H1 (cell line): ENCODE results near the gene SYNGR4.

Experiments
- ATF3 ChIP-seq: IDR thresholded peaks from 2 replicates; pipeline ENCODE4 v1.6.1; 2011; ENCODE audit warnings: low read depth, mild to moderate bottlenecking, low read length; ENCODE audit not compliant: insufficient read depth
- CHD7 ChIP-seq: fragments of 300-600 bp; sonication (generic); IDR thresholded peaks from 2 replicates; pipeline ENCODE4 v1.7.1; 2012; ENCODE audit warnings: low read length, moderate library complexity, mild to moderate bottlenecking, inconsistent platforms; ENCODE audit not compliant: insufficient replicate concordance
- CTCF ChIP-seq, 3 experiments: IDR thresholded peaks; 1 replicate in 2 of 3; 2 replicates in 1 of 3; pipeline versions ENCODE4 v1.5.1 to v1.6.1; 2011; ENCODE audit warnings: low read length in 3 of 3, mild to moderate bottlenecking in 3 of 3, inconsistent platforms in 2 of 3, low read depth in 1 of 3, moderate library complexity in 1 of 3; ENCODE audit not compliant: insufficient read depth in 1 of 3; ENCODE audit errors: control extremely low read depth in 1 of 3
- EP300 ChIP-seq, 2 experiments: IDR thresholded peaks; 1 replicate in 1 of 2; 2 replicates in 1 of 2; pipeline ENCODE4 v1.6.1; 2011 to 2012; ENCODE audit warnings: low read depth in 2 of 2, low read length in 2 of 2, mild to moderate bottlenecking in 2 of 2, borderline replicate concordance in 1 of 2, inconsistent platforms in 1 of 2, moderate library complexity in 1 of 2
- EZH2 ChIP-seq: fragments of 200-600 bp; sonication (generic); IDR thresholded peaks from 2 replicates; pipeline ENCODE4 v1.7.1; 2012; ENCODE audit warnings: low read depth, mild to moderate bottlenecking, moderate library complexity, low read length, inconsistent platforms; ENCODE audit not compliant: severe bottlenecking
- KDM1A ChIP-seq: fragments of 200-600, 300-600 bp; sonication (generic); IDR thresholded peaks from 2 replicates; pipeline ENCODE4 v1.7.1; 2016; ENCODE audit warnings: mild to moderate bottlenecking, low read length, borderline replicate concordance
- POLR2A ChIP-seq, 2 experiments: IDR thresholded peaks; 1 replicate in 1 of 2; 2 replicates in 1 of 2; pipeline ENCODE4 v1.6.1; 2011; ENCODE audit warnings: low read depth in 2 of 2, low read length in 2 of 2, mild to moderate bottlenecking in 2 of 2; ENCODE audit errors: control extremely low read depth in 1 of 2
- POLR2AphosphoS5 ChIP-seq: IDR thresholded peaks from 2 replicates; pipeline ENCODE4 v1.6.1; 2011; ENCODE audit warnings: low read depth, low read length
- SIN3A ChIP-seq, 2 experiments: IDR thresholded peaks in 1 of 2; conservative IDR thresholded peaks in 1 of 2; 2 replicates each; pipeline ENCODE4 v1.6.1; 2011 to 2012; ENCODE audit warnings: low read length in 2 of 2, improper control_type of control experiment in 1 of 2, low read depth in 1 of 2, mild to moderate bottlenecking in 1 of 2
- TEAD4 ChIP-seq: IDR thresholded peaks from 2 replicates; pipeline ENCODE4 v1.6.1; 2012; ENCODE audit warnings: low read depth, low read length, inconsistent platforms, mixed read lengths
- ZNF274 ChIP-seq: IDR thresholded peaks from 2 replicates; pipeline ENCODE4 v1.7.0; 2012; ENCODE audit warnings: low read length, borderline replicate concordance; ENCODE audit errors: extremely low read depth

DNA sequence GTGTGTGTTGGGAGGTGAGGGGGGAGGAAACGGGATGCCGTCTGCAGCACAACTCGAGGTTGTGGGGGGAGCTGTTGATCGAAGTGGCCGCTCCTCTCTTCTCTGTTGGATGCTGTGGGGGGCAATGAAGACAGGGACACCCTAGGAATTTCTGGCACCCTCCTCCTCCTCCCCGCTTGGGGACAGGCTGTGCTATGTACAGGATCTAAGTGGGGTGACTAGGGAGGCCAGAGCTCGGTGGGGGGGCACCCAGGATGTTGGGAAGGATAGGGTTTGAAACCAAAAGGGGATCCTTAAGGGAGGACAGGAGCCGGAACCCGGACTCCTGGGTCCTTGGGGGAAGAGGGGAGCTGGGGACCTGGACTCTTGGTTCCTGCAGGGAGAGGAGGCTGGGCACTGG, 31.3 kb downstream of the SYNGR4 start:
- TF ChIP-seq CTCF (IDR thresholded peaks at IDR 0.05; ENCODE audit: control extremely low read depth in 1 of 3, insufficient read depth in 1 of 3, low read depth in 1 of 3, low read length in 3 of 3), result no peak
- TF ChIP-seq POLR2A (IDR thresholded peaks at IDR 0.05; ENCODE audit: control extremely low read depth in 1 of 2, low read depth in 2 of 2, low read length in 2 of 2), result no peak
- TF ChIP-seq SIN3A (conservative IDR thresholded peaks at IDR 0.05 in 1 of 2, IDR thresholded peaks at IDR 0.05 in 1 of 2; ENCODE audit: low read depth in 1 of 2, low read length in 2 of 2), result no peak
- no peak for TF ChIP-seq EP300 (IDR thresholded peaks at IDR 0.05; ENCODE audit: borderline replicate concordance in 1 of 2, low read depth in 2 of 2, low read length in 2 of 2)
- no peak for TF ChIP-seq TEAD4
- TF ChIP-seq KDM1A, result no peak
- TF ChIP-seq EZH2, result no peak
- TF ChIP-seq POLR2AphosphoS5, result no peak
- TF ChIP-seq ZNF274, result no peak
- no peak for TF ChIP-seq CHD7
- TF ChIP-seq ATF3, result no peak
